Regular cardiac myocyte (primary cell): ENCODE measurements around the gene SEC23B. TPM values are rescaled to one million over a fixed set of nuclear protein-coding genes. Genes with fewer than 3 reads are reported as not detected.

Experiments
- total RNA-seq: library from RNA; depleted of rRNA; stranded (reverse); fragments of >200 nt; gene quantifications from 2 replicates; pipeline ENCODE4 v1.2.3, GENCODE V29; 2014

Gene SEC23B
- total RNA-seq, result 47.4 and 75.2 TPM in 2 replicates

GRCh38 chr20:18507218-18508191 is at the start of gene SEC23B:
SEC23B (plus strand) TSS chr20:18507940; CDS start chr20:18510836, 2,896 bp downstream.

GRCh38 chr20:18466894-18467730 is 40.6 kb upstream of the SEC23B start, which contains the start of the genes DZANK1 and POLR3F:
DZANK1 (minus strand) TSS chr20:18467030; CDS start chr20:18465358, 1,672 bp downstream.
POLR3F (plus strand) TSS chr20:18467390; CDS start chr20:18467507, 117 bp downstream.

GRCh38 chr20:18496740-18497592 is 10.8 kb upstream of the SEC23B start, which contains the start of gene RBBP9:
RBBP9 (minus strand) TSS chr20:18497225; CDS start chr20:18497167, 58 bp downstream.

GRCh38 chr20:18566892-18567738 is 59.4 kb downstream of the SEC23B start, which contains the start of gene SMIM26:
SMIM26 (plus strand) TSS chr20:18567432; CDS start chr20:18567479, 47 bp downstream.

GRCh38 chr20:18587665-18588573 is 80.2 kb downstream of the SEC23B start, which contains the start of gene DTD1:
DTD1 (plus strand) TSS chr20:18588054; CDS start chr20:18588073, 19 bp downstream.

Other genes with a start within 250 kb of the SEC23B start
- gene ZNF133, start 219.4 kb upstream of the SEC23B start, total RNA-seq, result 19.2 and 25.4 TPM in 2 replicates
- 0.56 and 1.2 TPM in 2 replicates for gene DZANK1, start 40.9 kb upstream of the SEC23B start, total RNA-seq
- 17.8 and 19.4 TPM in 2 replicates for gene POLR3F, start 40.5 kb upstream of the SEC23B start, total RNA-seq
- 10.2 and 11.0 TPM in 2 replicates for gene RBBP9, start 10.7 kb upstream of the SEC23B start, total RNA-seq
- 75.2 and 96.4 TPM in 2 replicates for gene SMIM26, start 59.5 kb downstream of the SEC23B start, total RNA-seq
- 52.4 and 97.8 TPM in 2 replicates for gene DTD1, start 80.1 kb downstream of the SEC23B start, total RNA-seq